Ovary (tissue), 3 donors: ENCODE measurements around the gene ACVR1B.

ENCODE experiments used
- EP300 ChIP-seq: sonication (generic); formaldehyde crosslinking; IDR thresholded peaks from one replicate; pipeline ENCODE4 v1.6.1; 2017; ENCODE audit warnings: antibody characterized with exemption
- POLR2A ChIP-seq: fragments of 450-650 bp; IDR thresholded peaks from one replicate; pipeline ENCODE4 v1.6.1; 2017; ENCODE audit warnings: antibody characterized with exemption, mild to moderate bottlenecking, moderate library complexity
- TF ChIP-seq, protein P1 (sequence below), 3 donors: fragments of 450-650 bp in 2 of 3; fragments of 200-600 bp in 1 of 3; IDR thresholded peaks; one replicate each; pipeline versions ENCODE4 v1.5.1 to v1.8.0; 2016 to 2022; ENCODE audit warnings: antibody characterized with exemption in 3 of 3, mild to moderate bottlenecking in 1 of 3
- donor health status: DM: no; HTN: no; CAD: no.

GRCh38 chr12:51937926-51938325 lies 13.6 kb upstream of the ACVR1B start:
- TF ChIP-seq, protein P1, sequence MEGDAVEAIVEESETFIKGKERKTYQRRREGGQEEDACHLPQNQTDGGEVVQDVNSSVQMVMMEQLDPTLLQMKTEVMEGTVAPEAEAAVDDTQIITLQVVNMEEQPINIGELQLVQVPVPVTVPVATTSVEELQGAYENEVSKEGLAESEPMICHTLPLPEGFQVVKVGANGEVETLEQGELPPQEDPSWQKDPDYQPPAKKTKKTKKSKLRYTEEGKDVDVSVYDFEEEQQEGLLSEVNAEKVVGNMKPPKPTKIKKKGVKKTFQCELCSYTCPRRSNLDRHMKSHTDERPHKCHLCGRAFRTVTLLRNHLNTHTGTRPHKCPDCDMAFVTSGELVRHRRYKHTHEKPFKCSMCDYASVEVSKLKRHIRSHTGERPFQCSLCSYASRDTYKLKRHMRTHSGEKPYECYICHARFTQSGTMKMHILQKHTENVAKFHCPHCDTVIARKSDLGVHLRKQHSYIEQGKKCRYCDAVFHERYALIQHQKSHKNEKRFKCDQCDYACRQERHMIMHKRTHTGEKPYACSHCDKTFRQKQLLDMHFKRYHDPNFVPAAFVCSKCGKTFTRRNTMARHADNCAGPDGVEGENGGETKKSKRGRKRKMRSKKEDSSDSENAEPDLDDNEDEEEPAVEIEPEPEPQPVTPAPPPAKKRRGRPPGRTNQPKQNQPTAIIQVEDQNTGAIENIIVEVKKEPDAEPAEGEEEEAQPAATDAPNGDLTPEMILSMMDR (IDR thresholded peaks at IDR 0.05), result no peak
- TF ChIP-seq EP300 (no peak), POLR2A (no peak)
